HCT116 (cell line): Measurements from ENCODE around the gene HSP90AB1. TPM values are rescaled to one million over a fixed set of nuclear protein-coding genes. Genes with fewer than 3 reads are reported as not detected.

ENCODE experiments used
- ATAC-seq: fragments of 200-7000 bp; cut with Tn5 transposase; 2 replicates; pipeline ENCODE4 v1.9.1; 2020; ENCODE audit warnings: mild to moderate bottlenecking, moderate library complexity
- BruUV-seq: library from RNA; stranded (reverse); fragments of 400-500 nt; replicated peaks from 2 replicates; lab custom pipeline; 2021; lab: Mats Ljungman, UMichigan
- CTCF ChIA-PET: fragments of 300-600 bp; sonication (Branson Sonifier 250); formaldehyde crosslinking; loops from one replicate; lab custom pipeline; 2021; ENCODE audit warnings: antibody characterized with exemption; lab: Charles Lee
- POLR2A ChIA-PET: fragments of 300-600, 350-600 bp; sonication (Branson Sonifier 250); formaldehyde crosslinking; loops from one replicate; lab custom pipeline; 2021; ENCODE audit warnings: antibody characterized with exemption; lab: Charles Lee
- RAD21 ChIA-PET, 2 experiments: fragments of 300-600 bp; sonication (Branson Sonifier 250); formaldehyde crosslinking; loops; one replicate each; lab custom pipeline; 2023; ENCODE audit warnings: low total read pairs in 2 of 2; ENCODE audit not compliant: uncharacterized antibody in 2 of 2, unreplicated experiment in 2 of 2, low non-redundant PET in 1 of 2; lab: Charles Lee
- DNase-seq: peaks from one replicate; pipeline ENCODE4 v3.0.0-alpha.2; 2010; ENCODE audit warnings: low read depth, low spot score
- H2AFZ ChIP-seq: fragments of 200-600 bp; shearing (Covaris generic), sonication (generic); 2 replicates; pipeline ENCODE4 v1.6.1; 2017; ENCODE audit warnings: low read depth, mixed run types, mixed read lengths, antibody characterized with exemption, low read length; ENCODE audit not compliant: poor library complexity, severe bottlenecking
- H3K27ac ChIP-seq: 2 replicates; pipeline ENCODE4 v1.5.1; 2012; ENCODE audit warnings: low read depth, low read length
- H3K27me3 ChIP-seq: fragments of 200-600 bp; sonication (generic); 2 replicates; pipeline ENCODE4 v1.6.1; 2016; ENCODE audit warnings: mixed run types, low read length, mixed read lengths; ENCODE audit not compliant: insufficient read depth
- H3K36me3 ChIP-seq, 2 experiments: fragments of 200-500 bp in 1 of 2; fragments of 200-600 bp in 1 of 2; sonication (Bioruptor generic) in 1 of 2; sonication (generic) in 1 of 2; 2 replicates each; pipeline versions ENCODE4 v1.5.1 to v1.6.1; 2014 to 2016; ENCODE audit warnings: low read length in 2 of 2, inconsistent platforms in 1 of 2, mixed read lengths in 1 of 2, mixed run types in 1 of 2; ENCODE audit not compliant: insufficient read depth in 2 of 2, control insufficient read depth in 1 of 2
- H3K4me1 ChIP-seq, 2 experiments: fragments of 200-600 bp in 1 of 2; sonication (generic) in 1 of 2; 2 replicates each; pipeline versions ENCODE4 v1.5.1 to v1.6.1; 2012 to 2017; ENCODE audit warnings: low read length in 2 of 2, inconsistent platforms in 1 of 2, mild to moderate bottlenecking in 1 of 2, mixed read lengths in 1 of 2, mixed run types in 1 of 2, moderate library complexity in 1 of 2; ENCODE audit not compliant: insufficient read depth in 2 of 2, control insufficient read depth in 1 of 2
- H3K4me2 ChIP-seq: fragments of 200-600 bp; sonication (generic); 2 replicates; pipeline ENCODE4 v1.6.1; 2017; ENCODE audit warnings: mixed run types, low read length, mixed read lengths
- H3K4me3 ChIP-seq, 2 experiments: fragments of 200-600 bp in 1 of 2; sonication (generic) in 1 of 2; replicated peaks in 1 of 2; 2 replicates each; pipeline ENCODE4 v1.5.1; 2011 to 2016; ENCODE audit warnings: low read length in 2 of 2, control low read depth in 1 of 2, low read depth in 1 of 2, mild to moderate bottlenecking in 1 of 2, mixed read lengths in 1 of 2, mixed run types in 1 of 2
- H3K79me2 ChIP-seq: fragments of 200-600 bp; sonication (generic); 2 replicates; pipeline ENCODE4 v1.6.1; 2017; ENCODE audit warnings: mild to moderate bottlenecking, mixed run types, low read length, moderate library complexity, mixed read lengths; ENCODE audit not compliant: insufficient read depth
- H3K9ac ChIP-seq: fragments of 200-600 bp; sonication (generic); 2 replicates; pipeline ENCODE4 v1.6.1; 2016; ENCODE audit warnings: low read length, mixed read lengths
- H3K9me2 ChIP-seq: fragments of 200-600 bp; sonication (generic), shearing (Covaris generic); 2 replicates; pipeline ENCODE4 v1.6.1; 2017; ENCODE audit warnings: mixed run types, mild to moderate bottlenecking, moderate library complexity; ENCODE audit not compliant: insufficient read depth
- H3K9me3 ChIP-seq, 2 experiments: fragments of 200-500 bp in 1 of 2; fragments of 200-600 bp in 1 of 2; sonication (Bioruptor generic) in 1 of 2; sonication (generic) in 1 of 2; 2 replicates each; pipeline ENCODE4 v1.6.1; 2014 to 2017; ENCODE audit warnings: low read length in 2 of 2, mixed read lengths in 2 of 2, inconsistent platforms in 1 of 2, low read depth in 1 of 2, mild to moderate bottlenecking in 1 of 2, mixed run types in 1 of 2, moderate library complexity in 1 of 2; ENCODE audit not compliant: control insufficient read depth in 1 of 2, insufficient read depth in 1 of 2
- H4K20me1 ChIP-seq: fragments of 200-600 bp; sonication (generic), shearing (Covaris generic); 2 replicates; pipeline ENCODE4 v1.6.1; 2017; ENCODE audit warnings: mixed run types, mild to moderate bottlenecking, moderate library complexity; ENCODE audit not compliant: insufficient read depth
- EGR1 ChIP-seq: IDR thresholded peaks from 2 replicates; pipeline ENCODE4 v1.6.1; 2012; ENCODE audit warnings: low read depth
- EZH2phosphoT487 ChIP-seq: fragments of 200-600 bp; IDR thresholded peaks from 2 replicates; pipeline ENCODE4 v1.6.1; 2018; ENCODE audit warnings: antibody characterized with exemption, borderline replicate concordance
- FOSL1 ChIP-seq: IDR thresholded peaks from 2 replicates; pipeline ENCODE4 v1.6.1; 2012; ENCODE audit warnings: low read depth
- POLR2A ChIP-seq: IDR thresholded peaks from 2 replicates; pipeline ENCODE4 v1.7.0; 2011; ENCODE audit warnings: borderline replicate concordance; ENCODE audit not compliant: insufficient read depth, insufficient read length; ENCODE audit errors: extremely low read depth
- POLR2AphosphoS5 ChIP-seq: IDR thresholded peaks from 2 replicates; pipeline ENCODE4 v1.6.1; 2011; ENCODE audit warnings: mild to moderate bottlenecking, low read depth, low read length, moderate library complexity
- RAD21 ChIP-seq: IDR thresholded peaks from 2 replicates; pipeline ENCODE4 v1.6.1; 2012; ENCODE audit warnings: low read depth, mild to moderate bottlenecking
- SIN3A ChIP-seq: IDR thresholded peaks from 2 replicates; pipeline ENCODE4 v1.6.1; 2012; ENCODE audit warnings: low read depth
- SP1 ChIP-seq: IDR thresholded peaks from 2 replicates; pipeline ENCODE4 v1.6.1; 2012; ENCODE audit warnings: low read depth
- TCF7L2 ChIP-seq: IDR thresholded peaks from 2 replicates; pipeline ENCODE4 v1.7.0; 2011; ENCODE audit warnings: borderline replicate concordance, inconsistent platforms; ENCODE audit not compliant: insufficient read depth, insufficient read length; ENCODE audit errors: extremely low read depth
- ZFX ChIP-seq: fragments of 450-650 bp; IDR thresholded peaks from 2 replicates; pipeline ENCODE4 v1.6.1; 2017
- intact Hi-C: fragments of 100-400 bp; cut with micrococcal nuclease; formaldehyde crosslinking; loops from 2 replicates; pipeline ENCODE4 v1.10.0; 2022
- total RNA-seq: library from RNA; stranded (reverse); gene quantifications from one replicate; pipeline ENCODE4 v1.2.1, GENCODE V29; 2021; ENCODE audit not compliant: unreplicated experiment
- TF ChIP-seq, protein P1 (sequence below): IDR thresholded peaks from 2 replicates; pipeline ENCODE4 v1.6.1; 2012
- TF ChIP-seq, protein P2 (sequence below), 3 experiments: fragments of 200-600 bp in 1 of 3; sonication (generic) in 1 of 3; IDR thresholded peaks in 2 of 3; conservative IDR thresholded peaks in 1 of 3; 2 replicates each; pipeline ENCODE4 v1.5.1; 2012 to 2017; ENCODE audit warnings: low read depth in 2 of 3, low read length in 2 of 3, antibody characterized with exemption in 1 of 3, borderline replicate concordance in 1 of 3, control low read depth in 1 of 3, mild to moderate bottlenecking in 1 of 3, mixed read lengths in 1 of 3, mixed run types in 1 of 3, moderate library complexity in 1 of 3; ENCODE audit not compliant: insufficient read depth in 1 of 3

HSP90AB1 gene
- total RNA-seq, 1 experiment from 2014 or later = 2,554 TPM

DNA sequence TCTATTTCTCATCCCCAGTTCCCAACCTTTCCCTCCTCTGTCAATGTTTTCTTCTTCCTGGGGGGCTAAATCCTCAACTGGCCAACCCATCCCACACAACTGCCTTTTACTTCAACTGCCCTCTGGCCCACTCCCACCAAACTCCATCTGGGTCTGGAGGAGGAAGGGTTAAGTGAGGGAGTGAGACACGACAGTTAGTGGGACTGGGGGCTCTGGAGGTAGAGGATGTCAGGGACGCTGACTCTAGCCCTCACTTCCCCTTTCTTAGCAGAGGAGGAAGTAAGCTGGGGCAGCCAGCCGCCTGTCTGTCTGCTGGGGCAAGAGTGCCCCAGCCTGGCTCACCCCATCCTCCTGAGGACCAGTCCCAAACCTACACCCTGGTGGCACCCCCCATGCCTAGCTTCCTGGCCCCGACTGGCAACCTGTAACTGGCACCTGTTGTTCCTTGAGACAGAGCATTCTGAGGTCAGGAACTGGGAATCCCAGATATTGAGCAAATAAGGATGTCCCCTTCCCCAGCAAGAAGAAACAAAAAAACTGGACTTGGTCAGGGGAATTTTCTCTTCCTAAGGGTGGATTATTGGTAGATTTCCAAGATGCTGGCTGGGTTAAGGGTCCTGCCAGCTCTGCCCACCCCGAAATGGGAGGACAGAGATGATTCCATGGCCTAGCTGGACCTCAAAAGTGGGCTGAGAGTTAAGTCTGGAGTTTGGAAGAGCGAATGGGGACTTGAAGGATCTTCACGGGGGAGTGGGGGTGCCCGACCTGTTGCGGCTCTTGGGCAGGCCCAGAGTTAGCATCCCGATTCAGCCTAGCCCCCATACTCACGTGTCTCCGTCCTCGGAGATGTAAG, 17.5 kb downstream of the HSP90AB1 start:
- ChIA-PET CTCF (interaction anchor here (1.1 to 1.5 kb wide), 3 partner anchors 9 to 168 kb away, joined by 3 to 5 read pairs (median 3); no protein-coding TSS in a partner anchor), RAD21 (no interaction called here), POLR2A (interaction anchor here (0.7 to 1.6 kb wide), 2 partner anchors 8 to 10 kb away, joined by 3 read pairs; no protein-coding TSS in a partner anchor)
- H3K4me1 ChIP-seq = peaks cover 7 to 26% of the 10 kb centered on the region in 2 experiments
- H2AFZ ChIP-seq = no peak overlapping the region
- TF ChIP-seq FOSL1 (no peak), SP1 (no peak)
- TF ChIP-seq, protein P1, sequence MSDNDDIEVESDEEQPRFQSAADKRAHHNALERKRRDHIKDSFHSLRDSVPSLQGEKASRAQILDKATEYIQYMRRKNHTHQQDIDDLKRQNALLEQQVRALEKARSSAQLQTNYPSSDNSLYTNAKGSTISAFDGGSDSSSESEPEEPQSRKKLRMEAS = peak; percentile 41; the same call in 1 of the 2 replicates
- peaks cover 2 to 10% of the 10 kb centered on the region in 2 experiments; a peak in 2 of 4 replicates for H3K36me3 ChIP-seq
- no peaks in the 10 kb centered on the region for H3K9me3 ChIP-seq
- peak overlapping the region; percentile 79 for H3K27ac ChIP-seq
- H3K9me2 ChIP-seq = no peaks in the 10 kb centered on the region
- DNase-seq = no peak
- no peaks in the 10 kb centered on the region for H3K27me3 ChIP-seq
- no peak for ATAC-seq
- intact Hi-C loops = loop anchor here (5.0 kb wide), 1 partner anchor 193 kb away; no protein-coding TSS in a partner anchor
- TSS peak; percentile 75 for BruUV-seq
- peaks cover 25% of the 10 kb centered on the region; the same call in 1 of the 2 replicates for H3K79me2 ChIP-seq
- H3K4me3 ChIP-seq = peak overlapping the region; percentile 88 to 92
- H3K4me2 ChIP-seq = peak overlapping the region; percentile 99
- peak overlapping the region; percentile 88 for H3K9ac ChIP-seq
- H4K20me1 ChIP-seq = no peaks in the 10 kb centered on the region

DNA sequence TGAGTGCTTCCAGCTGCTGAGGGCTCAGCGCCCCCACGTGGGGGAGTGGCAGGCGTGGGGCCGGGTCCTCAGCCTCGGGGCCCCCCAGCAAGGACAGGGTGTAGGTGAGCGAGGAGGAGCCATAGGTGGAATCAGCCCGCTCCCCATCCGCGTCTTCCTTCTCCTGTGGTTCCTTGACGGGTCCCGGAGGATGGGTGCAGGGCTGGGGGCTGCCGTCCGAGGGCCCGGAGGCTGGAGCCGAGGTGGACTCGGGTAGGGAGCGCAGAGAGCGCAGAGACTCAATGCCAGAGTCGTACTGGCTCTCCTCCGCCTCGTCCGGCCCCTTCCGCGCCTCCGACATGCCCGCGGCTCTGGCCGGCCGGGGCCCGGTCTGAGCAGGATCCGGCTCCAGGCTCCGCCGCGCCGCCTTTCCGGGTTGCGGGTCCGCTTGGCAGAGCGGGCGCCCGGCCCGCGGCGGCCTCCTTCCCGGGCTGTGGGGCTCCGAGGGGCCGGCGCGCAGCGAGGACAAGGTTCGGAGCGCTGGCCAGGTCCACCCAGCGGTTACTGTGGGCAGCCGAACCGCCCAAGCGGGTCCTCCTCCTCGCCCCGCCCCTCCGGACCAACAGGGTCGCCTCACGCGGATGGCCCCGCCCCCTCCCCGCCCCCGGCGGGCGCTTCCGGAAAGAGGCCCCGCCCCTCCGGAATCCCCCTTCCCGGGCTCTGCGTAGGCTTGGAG, 18.3 kb downstream of the HSP90AB1 start, which contains the start of gene NFKBIE:
NFKBIE (minus strand) TSS at position 545 of the 715 bp plus-strand sequence; CDS start at position 340, 205 bp downstream.
- ChIA-PET POLR2A (interaction anchor here (0.7 to 1.6 kb wide), 2 partner anchors 9 to 10 kb away, joined by 3 read pairs; no protein-coding TSS in a partner anchor), RAD21 (no interaction called here), CTCF (interaction anchor here (1.1 to 1.5 kb wide), 3 partner anchors 10 to 169 kb away, joined by 3 to 5 read pairs (median 3); no protein-coding TSS in a partner anchor)
- no peaks in the 10 kb centered on the region for H4K20me1 ChIP-seq
- ATAC-seq (peak; percentile 83), DNase-seq (peak; percentile 68)
- H3K4me1 ChIP-seq = peaks cover 7 to 26% of the 10 kb centered on the region in 2 experiments
- H3K4me2 ChIP-seq = peak within 1 kb of the TSS; percentile 99
- intact Hi-C loops = loop anchor here (5.0 kb wide), 1 partner anchor 192 kb away; no protein-coding TSS in a partner anchor
- peak; percentile 53; the same call in 1 of the 2 replicates for TF ChIP-seq ZFX
- peak; percentile 1; the same call in 1 of the 2 replicates for TF ChIP-seq EGR1
- no peak for TF ChIP-seq EZH2phosphoT487
- peak; percentile 70; the same call in 1 of the 2 replicates for TF ChIP-seq SIN3A
- peak; percentile 95 for TF ChIP-seq POLR2AphosphoS5
- TF ChIP-seq POLR2A = peak; percentile 72
- TF ChIP-seq, protein P2, sequence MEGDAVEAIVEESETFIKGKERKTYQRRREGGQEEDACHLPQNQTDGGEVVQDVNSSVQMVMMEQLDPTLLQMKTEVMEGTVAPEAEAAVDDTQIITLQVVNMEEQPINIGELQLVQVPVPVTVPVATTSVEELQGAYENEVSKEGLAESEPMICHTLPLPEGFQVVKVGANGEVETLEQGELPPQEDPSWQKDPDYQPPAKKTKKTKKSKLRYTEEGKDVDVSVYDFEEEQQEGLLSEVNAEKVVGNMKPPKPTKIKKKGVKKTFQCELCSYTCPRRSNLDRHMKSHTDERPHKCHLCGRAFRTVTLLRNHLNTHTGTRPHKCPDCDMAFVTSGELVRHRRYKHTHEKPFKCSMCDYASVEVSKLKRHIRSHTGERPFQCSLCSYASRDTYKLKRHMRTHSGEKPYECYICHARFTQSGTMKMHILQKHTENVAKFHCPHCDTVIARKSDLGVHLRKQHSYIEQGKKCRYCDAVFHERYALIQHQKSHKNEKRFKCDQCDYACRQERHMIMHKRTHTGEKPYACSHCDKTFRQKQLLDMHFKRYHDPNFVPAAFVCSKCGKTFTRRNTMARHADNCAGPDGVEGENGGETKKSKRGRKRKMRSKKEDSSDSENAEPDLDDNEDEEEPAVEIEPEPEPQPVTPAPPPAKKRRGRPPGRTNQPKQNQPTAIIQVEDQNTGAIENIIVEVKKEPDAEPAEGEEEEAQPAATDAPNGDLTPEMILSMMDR (IDR thresholded peaks at IDR 0.05 in 2 of 3, conservative IDR thresholded peaks at IDR 0.05 in 1 of 3; ENCODE audit: borderline replicate concordance in 1 of 3, insufficient read depth in 1 of 3, low read depth in 2 of 3, low read length in 2 of 3) = peak; percentile 15 to 41 (median 35); a peak in 3 of 6 replicates
- no peak for TF ChIP-seq TCF7L2
- TF ChIP-seq RAD21 = peak; percentile 50; the same call in 1 of the 2 replicates
- no peak within 1 kb of the TSS for H2AFZ ChIP-seq
- no peaks in the 10 kb centered on the region for H3K9me3 ChIP-seq
- no peaks in the 10 kb centered on the region for H3K9me2 ChIP-seq
- no peaks in the 10 kb centered on the region for H3K27me3 ChIP-seq
- peak within 1 kb of the TSS; percentile 79 for H3K27ac ChIP-seq
- H3K79me2 ChIP-seq = peaks cover 25% of the 10 kb centered on the region; the same call in 1 of the 2 replicates
- peak within 1 kb of the TSS; percentile 88 to 92 for H3K4me3 ChIP-seq
- peaks cover 2 to 3% of the 10 kb centered on the region in 2 experiments; a peak in 2 of 4 replicates for H3K36me3 ChIP-seq
- H3K9ac ChIP-seq = peak within 1 kb of the TSS; percentile 88
- BruUV-seq = no TSS peak
